ENCODE results near the gene MEOX1. TPM values are rescaled to one million over a fixed set of nuclear protein-coding genes. Genes with fewer than 3 reads are reported as not detected.

MEOX1 gene
- total and polyA plus RNA-seq, 2 of the 4 experiments (the other 2 are of a cell fraction) = 0.48 to 0.72 TPM

- Histone ChIP-seq H4K5ac (ENCODE audit: low read depth, low read length) (no peak overlapping the region), H3K4me3 (ENCODE audit: insufficient read depth, low read depth, low read length) (no peak overlapping the region), H2BK20ac (ENCODE audit: low read depth, low read length) (no peak overlapping the region), H2BK120ac (ENCODE audit: low read depth, low read length) (no peak overlapping the region), H2AFZ (replicated peaks; ENCODE audit: low read length, poor library complexity) (no peak overlapping the region), H3K27me3 (ENCODE audit: control insufficient read depth, insufficient read depth, low read length) (peaks cover 2% of the 10 kb centered on the region; the same call in 1 of the 2 replicates), H3K4me2 (ENCODE audit: low read depth, low read length) (no peak overlapping the region), H2BK5ac (ENCODE audit: low read depth, low read length, poor library complexity, severe bottlenecking) (no peak overlapping the region), H2AK5ac (ENCODE audit: low read depth, low read length) (no peak overlapping the region), H3K9ac (ENCODE audit: low read depth, low read length) (no peak overlapping the region), H3K9me3 (ENCODE audit: control insufficient read depth, insufficient read depth, low read length) (no peaks in the 10 kb centered on the region), H4K8ac (ENCODE audit: low read depth in 2 of 2, low read length in 2 of 2) (no peak overlapping the region), H2AK9ac (replicated peaks; ENCODE audit: low read depth, low read length, poor library complexity) (no peak overlapping the region), H4K20me1 (ENCODE audit: insufficient read depth, low read length) (no peaks in the 10 kb centered on the region), H3K56ac (ENCODE audit: extremely low read depth, insufficient read depth, low read length) (no peak overlapping the region), H3K36me3 (ENCODE audit: control insufficient read depth, insufficient read depth, low read length) (no peaks in the 10 kb centered on the region), H3K23ac (ENCODE audit: low read depth, low read length) (no peak overlapping the region), H3K18ac (ENCODE audit: low read depth, low read length) (no peak overlapping the region), H2BK15ac (ENCODE audit: low read depth, low read length) (no peak overlapping the region), H3K27ac (ENCODE audit: insufficient read depth, low read length) (no peak overlapping the region), H3K4ac (ENCODE audit: low read depth, low read length) (no peak overlapping the region; the same call in 1 of the 2 replicates), H3K14ac (replicated peaks; ENCODE audit: low read depth, low read length) (no peak overlapping the region), H4K91ac (ENCODE audit: insufficient read depth, low read depth, low read length) (no peak overlapping the region), H3K9me1 (ENCODE audit: insufficient read depth, low read length) (0 out of 2 replicates have a peak, but pooled peaks cover 3% of the 10 kb centered on the region), H3K4me1 (ENCODE audit: control insufficient read depth, insufficient read depth, low read length) (peaks cover 10% of the 10 kb centered on the region), H3K79me1 (ENCODE audit: low read depth in 1 of 2, low read length in 2 of 2) (no peaks in the 10 kb centered on the region)
- dilution Hi-C loops (cut with HindIII; ENCODE audit: low sequenced_read_pairs, unreplicated experiment) = no loop called here
- WGBS, 2 experiments (ENCODE audit: extremely low coverage in 2 of 2, insufficient read length in 1 of 2) = no CpG with 5 or more reads among the region's 5 CpGs
- intact Hi-C loops (cut with micrococcal nuclease) = no loop called here
- no TSS peak for BruUV-seq (replicated peaks)
- ChIA-PET CTCF (no interaction called here), POLR2A (ENCODE audit: unreplicated experiment) (no interaction called here)
- no peak for TF ChIP-seq USF2 (IDR thresholded peaks at IDR 0.05; ENCODE audit: low read depth, low read length)
- no peak for TF ChIP-seq CTCF (conservative IDR thresholded peaks at IDR 0.05; ENCODE audit: low read depth, low read length)
- TF ChIP-seq MAFK (IDR thresholded peaks at IDR 0.05; ENCODE audit: low read depth, low read length) = no peak
- no peak for TF ChIP-seq RFX5 (IDR thresholded peaks at IDR 0.05; ENCODE audit: low read depth, low read length)
- no peak for TF ChIP-seq NFE2L2 (IDR thresholded peaks at IDR 0.05; ENCODE audit: low read depth, low read length)
- TF ChIP-seq MXI1 (IDR thresholded peaks at IDR 0.05; ENCODE audit: borderline replicate concordance, low read depth, low read length) = no peak
- no peak for TF ChIP-seq SMC3 (IDR thresholded peaks at IDR 0.05; ENCODE audit: low read depth, low read length)
- TF ChIP-seq RCOR1 (IDR thresholded peaks at IDR 0.05; ENCODE audit: insufficient replicate concordance, low read length) = no peak
- no peak for TF ChIP-seq CEBPB (IDR thresholded peaks at IDR 0.05; ENCODE audit: low read depth, low read length)
- TF ChIP-seq BHLHE40 (IDR thresholded peaks at IDR 0.05; ENCODE audit: low read depth, low read length) = no peak
- no peak for TF ChIP-seq CHD1 (IDR thresholded peaks at IDR 0.05; ENCODE audit: low read depth, low read length)
- TF ChIP-seq ELK1 (IDR thresholded peaks at IDR 0.05; ENCODE audit: borderline replicate concordance, low read depth, low read length) = no peak
- no peak for TF ChIP-seq FOS (IDR thresholded peaks at IDR 0.05; ENCODE audit: low read depth, low read length)
- no peak for TF ChIP-seq RAD21 (IDR thresholded peaks at IDR 0.05; ENCODE audit: low read length)
- no peak for TF ChIP-seq POLR2A (IDR thresholded peaks at IDR 0.05; ENCODE audit: low read depth, low read length)
- TF ChIP-seq MAZ (IDR thresholded peaks at IDR 0.05; ENCODE audit: borderline replicate concordance, low read depth, low read length) = no peak
- ATAC-seq (ENCODE audit: low read depth) (no peak), DNase-seq (no peak)
- in situ Hi-C loops (cut with MboI; ENCODE audit: low sequenced_read_pairs) = no loop called here
Observed at GRCh38 chr17:43616852-43617251, 44.9 kb downstream of the MEOX1 start.

All from IMR-90 (cell line).